Colonic mucosa (tissue), 4 donors: ENCODE measurements around the gene U2AF2. TPM values are rescaled to one million over a fixed set of nuclear protein-coding genes. Genes with fewer than 3 reads are reported as not detected.
A peak's percentile ranks its signal among the peaks of the same experiment; 100 is the strongest.

Source experiments
- DNase-seq: peaks from one replicate; pipeline ENCODE4 v3.0.0-alpha.2; 2020
- H3K27ac ChIP-seq: fragments of 200-600 bp; one replicate; pipeline ENCODE4 v1.8.0; 2021
- H3K27me3 ChIP-seq: fragments of 200-600 bp; one replicate; pipeline ENCODE4 v1.8.0; 2021
- H3K36me3 ChIP-seq: fragments of 200-600 bp; one replicate; pipeline ENCODE4 v1.8.0; 2021
- H3K4me1 ChIP-seq: fragments of 200-600 bp; one replicate; pipeline ENCODE4 v1.8.0; 2021; ENCODE audit warnings: mild to moderate bottlenecking
- H3K4me3 ChIP-seq: fragments of 200-600 bp; one replicate; pipeline ENCODE4 v1.8.0; 2021
- H3K9ac ChIP-seq, 2 donors: one replicate each; pipeline ENCODE4 v1.7.0; 2013; ENCODE audit warnings: control low read depth in 2 of 2, low read depth in 2 of 2, low read length in 2 of 2
- H3K9me3 ChIP-seq: fragments of 200-600 bp; one replicate; pipeline ENCODE4 v1.8.0; 2021
- CTCF ChIP-seq: fragments of 200-600 bp; IDR thresholded peaks from one replicate; pipeline ENCODE4 v1.8.0; 2022; ENCODE audit warnings: antibody characterized with exemption, mild to moderate bottlenecking
- intact Hi-C: fragments of 100-400 bp; cut with DNase I; formaldehyde crosslinking; loops from one replicate; pipeline ENCODE4 v1.14.1; 2022
- total RNA-seq, 2 donors: library from RNA; stranded (reverse); fragmentation: NEBNext Ultra II Directional in 1 of 2; extraction: Animal tissue kit (Norgen Biotek cat#: 25700) in 1 of 2; gene quantifications; one replicate each; pipeline ENCODE4 v1.2.1, GENCODE V29; 2021
- donor health status: healthy.
- donor health status: DM: no; HTN: no; CAD: no.
- donor health status: DM: no; HTN: no; CAD: no.

U2AF2 gene
- total RNA-seq, 2 donors from 2014 or later = 146 to 289 TPM

- intact Hi-C loops = no loop called here
- Histone ChIP-seq H3K4me3 (no peak overlapping the region), H3K27ac (no peak overlapping the region), H3K9ac (no peak overlapping the region), H3K9me3 (no peaks in the 10 kb centered on the region), H3K4me1 (peaks cover 13% of the 10 kb centered on the region), H3K27me3 (no peaks in the 10 kb centered on the region), H3K36me3 (peaks cover 19% of the 10 kb centered on the region)
- no peak for DNase-seq
- no peak for TF ChIP-seq CTCF
Measured at GRCh38 chr19:55672418-55672817, 17.6 kb downstream of the U2AF2 start.

GRCh38 chr19:55673465-55673864, 18.6 kb downstream of the U2AF2 start:
- Histone ChIP-seq H3K4me1 (peaks cover 23% of the 10 kb centered on the region), H3K9me3 (no peaks in the 10 kb centered on the region), H3K27me3 (no peaks in the 10 kb centered on the region), H3K36me3 (peaks cover 15% of the 10 kb centered on the region), H3K27ac (no peak overlapping the region), H3K9ac (no peak overlapping the region), H3K4me3 (no peak overlapping the region)
- TF ChIP-seq CTCF = no peak
- no peak for DNase-seq
- intact Hi-C loops = no loop called here

- no peak overlapping the region for H3K4me3 ChIP-seq
- no peaks in the 10 kb centered on the region for H3K27me3 ChIP-seq
- peaks cover 26% of the 10 kb centered on the region for H3K4me1 ChIP-seq
- no peak overlapping the region for H3K9ac ChIP-seq
- DNase-seq = no peak
- intact Hi-C loops = no loop called here
- H3K9me3 ChIP-seq = no peaks in the 10 kb centered on the region
- H3K27ac ChIP-seq = no peak overlapping the region
- peaks cover 11% of the 10 kb centered on the region for H3K36me3 ChIP-seq
- no peak for TF ChIP-seq CTCF
Measured at GRCh38 chr19:55673889-55674288, 19.1 kb downstream of the U2AF2 start.

GRCh38 chr19:55674459-55674840, 19.6 kb downstream of the U2AF2 start:
- Histone ChIP-seq H3K4me1 (peaks cover 26% of the 10 kb centered on the region), H3K36me3 (peaks cover 6% of the 10 kb centered on the region), H3K27ac (peak overlapping the region; percentile 80), H3K27me3 (no peaks in the 10 kb centered on the region), H3K9ac (peak overlapping the region; percentile 48 to 63), H3K4me3 (peak overlapping the region; percentile 65), H3K9me3 (no peaks in the 10 kb centered on the region)
- intact Hi-C loops = no loop called here
- DNase-seq = no peak
- TF ChIP-seq CTCF = no peak

GRCh38 chr19:55674841-55675660, 20.2 kb downstream of the U2AF2 start, which contains the start of gene EPN1:
Gene EPN1 (plus strand): TSS chr19:55675226. CDS start chr19:55678628, 3,402 bp downstream.
- peaks cover 26% of the 10 kb centered on the region for H3K4me1 ChIP-seq
- intact Hi-C loops = no loop called here

More at GRCh38 chr19:55674841-55675660, 20.2 kb downstream of the U2AF2 start, which contains the start of gene EPN1:
- no peak for TF ChIP-seq CTCF
- Histone ChIP-seq H3K9ac (peak within 1 kb of the TSS; percentile 96 to 99), H3K27me3 (no peaks in the 10 kb centered on the region), H3K27ac (peak within 1 kb of the TSS; percentile 80), H3K4me3 (peak within 1 kb of the TSS; percentile 65), H3K9me3 (no peaks in the 10 kb centered on the region), H3K36me3 (peaks cover 3% of the 10 kb centered on the region)
- peak; percentile 97 for DNase-seq
